AG10803 (cell line): ENCODE results near the gene NOSIP.

Experiments
- DNase-seq: peaks from one replicate; pipeline ENCODE4 v3.0.0; 2010; ENCODE audit warnings: low read depth
- H3K4me3 ChIP-seq: 2 replicates; pipeline ENCODE4 v1.5.1; 2011; ENCODE audit warnings: mild to moderate bottlenecking, low read length, control low read depth
- CTCF ChIP-seq: conservative IDR thresholded peaks from 2 replicates; pipeline ENCODE4 v1.5.1; 2011; ENCODE audit warnings: mild to moderate bottlenecking, low read length, control low read depth, inconsistent platforms

NOSIP gene

GRCh38 chr19:49601482-49602038 lies 21.2 kb upstream of the NOSIP start:
- DNase-seq = no peak
- no peak overlapping the region for H3K4me3 ChIP-seq
- TF ChIP-seq CTCF = no peak

GRCh38 chr19:49599378-49600295 lies 19.3 kb upstream of the NOSIP start:
- TF ChIP-seq CTCF = no peak
- DNase-seq = no peak
- no peak overlapping the region for H3K4me3 ChIP-seq

- DNase-seq = no peak
- H3K4me3 ChIP-seq = no peak overlapping the region
- TF ChIP-seq CTCF = no peak
These were observed 17.3 kb upstream of the NOSIP start for GRCh38 chr19:49597703-49597974.

GRCh38 chr19:49596954-49597702 lies 16.8 kb upstream of the NOSIP start:
- no peak for DNase-seq
- TF ChIP-seq CTCF = no peak
- H3K4me3 ChIP-seq = no peak overlapping the region

- H3K4me3 ChIP-seq = no peak overlapping the region
- no peak for TF ChIP-seq CTCF
These were observed 16.1 kb upstream of the NOSIP start for GRCh38 chr19:49596407-49596806.

GRCh38 chr19:49595819-49596404 lies 15.6 kb upstream of the NOSIP start:
- DNase-seq = no peak
- TF ChIP-seq CTCF = no peak
- no peak overlapping the region for H3K4me3 ChIP-seq

More at GRCh38 chr19:49596407-49596806, 16.1 kb upstream of the NOSIP start:
- no peak for DNase-seq
